ENCODE data around the gene RAB1B. TPM values are rescaled to one million over a fixed set of nuclear protein-coding genes. Genes with fewer than 3 reads are reported as not detected.

The RAB1B gene
- total RNA-seq, 1 donor from 2014 or later = 138 TPM

DNA sequence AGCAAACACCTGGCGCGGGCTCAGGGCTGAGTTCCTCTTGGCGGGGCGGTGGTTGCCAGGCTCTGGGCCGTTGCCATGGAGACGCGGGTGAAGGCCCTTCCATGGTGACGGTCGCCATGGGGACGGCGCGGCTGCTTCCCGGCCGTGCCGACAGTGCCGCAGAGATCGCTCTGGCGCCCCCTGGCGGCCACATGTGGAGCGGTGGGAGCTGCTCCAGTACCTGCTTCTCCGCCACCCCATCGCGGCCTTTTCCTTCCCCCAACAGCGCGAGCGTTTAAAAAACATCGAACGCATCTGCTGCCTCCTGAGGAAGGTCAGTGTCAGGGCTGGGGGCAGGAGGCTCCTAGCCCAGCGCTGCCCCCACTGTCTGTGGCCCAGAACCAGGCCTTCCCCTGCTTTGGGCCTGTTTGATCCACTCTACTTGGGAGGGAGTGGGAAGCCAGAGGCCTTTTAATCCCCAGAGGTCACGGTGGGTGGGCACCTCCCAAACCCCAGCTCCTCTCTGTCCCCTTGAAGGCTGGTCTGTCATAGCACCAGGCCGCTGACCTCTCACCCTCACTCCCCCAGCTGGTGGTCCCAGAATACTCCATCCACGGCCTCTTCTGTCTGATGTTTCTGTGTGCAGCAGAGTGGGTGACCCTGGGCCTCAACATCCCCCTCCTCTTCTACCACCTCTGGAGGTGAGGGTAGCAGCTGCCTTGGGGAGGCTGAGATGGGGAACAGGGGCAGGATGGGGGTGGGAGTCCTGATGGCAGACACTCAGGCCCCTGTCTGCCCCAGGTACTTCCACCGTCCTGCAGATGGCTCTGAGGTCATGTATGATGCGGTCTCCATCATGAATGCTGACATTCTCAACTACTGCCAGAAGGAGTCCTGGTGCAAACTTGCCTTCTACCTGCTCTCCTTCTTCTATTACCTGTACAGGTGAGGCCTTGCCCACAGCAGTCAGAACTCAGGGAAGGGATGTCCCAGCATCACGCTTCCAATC is 14.3 kb downstream of the RAB1B start:
- ATAC-seq (peak; percentile 91 to 93), DNase-seq (peak; percentile 99)
- Histone ChIP-seq H3K4me3 (no peak overlapping the region), H3K9me3 (no peaks in the 10 kb centered on the region), H3K36me3 (peaks cover 21% of the 10 kb centered on the region), H3K27me3 (ENCODE audit: low read depth) (no peaks in the 10 kb centered on the region), H3K4me1 (peaks cover 24% of the 10 kb centered on the region), H3K27ac (no peak overlapping the region)
- TF ChIP-seq, protein P1, sequence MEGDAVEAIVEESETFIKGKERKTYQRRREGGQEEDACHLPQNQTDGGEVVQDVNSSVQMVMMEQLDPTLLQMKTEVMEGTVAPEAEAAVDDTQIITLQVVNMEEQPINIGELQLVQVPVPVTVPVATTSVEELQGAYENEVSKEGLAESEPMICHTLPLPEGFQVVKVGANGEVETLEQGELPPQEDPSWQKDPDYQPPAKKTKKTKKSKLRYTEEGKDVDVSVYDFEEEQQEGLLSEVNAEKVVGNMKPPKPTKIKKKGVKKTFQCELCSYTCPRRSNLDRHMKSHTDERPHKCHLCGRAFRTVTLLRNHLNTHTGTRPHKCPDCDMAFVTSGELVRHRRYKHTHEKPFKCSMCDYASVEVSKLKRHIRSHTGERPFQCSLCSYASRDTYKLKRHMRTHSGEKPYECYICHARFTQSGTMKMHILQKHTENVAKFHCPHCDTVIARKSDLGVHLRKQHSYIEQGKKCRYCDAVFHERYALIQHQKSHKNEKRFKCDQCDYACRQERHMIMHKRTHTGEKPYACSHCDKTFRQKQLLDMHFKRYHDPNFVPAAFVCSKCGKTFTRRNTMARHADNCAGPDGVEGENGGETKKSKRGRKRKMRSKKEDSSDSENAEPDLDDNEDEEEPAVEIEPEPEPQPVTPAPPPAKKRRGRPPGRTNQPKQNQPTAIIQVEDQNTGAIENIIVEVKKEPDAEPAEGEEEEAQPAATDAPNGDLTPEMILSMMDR (IDR thresholded peaks at IDR 0.05) = peak; percentile 99
- intact Hi-C loops (cut with DNase I) = no loop called here

DNA sequence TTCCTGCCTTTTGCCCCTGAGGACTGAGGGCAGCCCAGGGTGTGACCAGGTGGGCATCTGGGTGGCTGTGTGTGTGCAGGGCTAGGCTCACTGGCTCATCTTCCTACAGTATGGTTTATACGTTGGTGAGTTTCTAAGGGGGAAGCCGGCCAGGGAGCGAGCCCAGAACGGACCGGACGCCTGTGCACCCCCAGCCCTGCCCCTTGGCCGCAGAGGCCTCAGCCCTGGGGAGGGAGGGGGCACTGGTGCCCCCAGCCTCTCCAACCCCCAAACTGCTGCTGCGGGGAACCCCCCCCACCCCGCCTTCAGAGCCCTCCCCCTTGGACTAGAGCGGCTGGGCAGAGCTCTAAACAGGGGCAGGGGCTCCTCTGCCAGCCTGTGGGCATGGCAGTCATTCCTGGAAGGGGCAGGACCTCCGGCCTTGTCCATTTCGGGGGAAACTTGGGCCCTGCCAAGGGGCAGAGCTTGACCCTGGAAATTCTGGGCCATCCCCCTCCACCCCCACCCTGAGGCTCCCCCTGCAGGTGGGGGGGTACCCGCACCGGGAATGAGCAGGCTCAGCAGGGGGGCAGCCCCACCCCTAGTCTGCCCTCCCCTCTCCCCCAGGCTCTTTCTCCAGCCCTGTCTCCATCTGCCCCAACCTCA is 15.1 kb downstream of the RAB1B start:
- Histone ChIP-seq H3K36me3 (peaks cover 21% of the 10 kb centered on the region), H3K4me3 (no peak overlapping the region), H3K27ac (no peak overlapping the region), H3K9me3 (no peaks in the 10 kb centered on the region), H3K27me3 (ENCODE audit: low read depth) (no peaks in the 10 kb centered on the region), H3K4me1 (peaks cover 27% of the 10 kb centered on the region)
- TF ChIP-seq, protein P1 (IDR thresholded peaks at IDR 0.05) = no peak
- no peak for DNase-seq
- ATAC-seq = no peak
- intact Hi-C loops (cut with DNase I) = no loop called here

DNA sequence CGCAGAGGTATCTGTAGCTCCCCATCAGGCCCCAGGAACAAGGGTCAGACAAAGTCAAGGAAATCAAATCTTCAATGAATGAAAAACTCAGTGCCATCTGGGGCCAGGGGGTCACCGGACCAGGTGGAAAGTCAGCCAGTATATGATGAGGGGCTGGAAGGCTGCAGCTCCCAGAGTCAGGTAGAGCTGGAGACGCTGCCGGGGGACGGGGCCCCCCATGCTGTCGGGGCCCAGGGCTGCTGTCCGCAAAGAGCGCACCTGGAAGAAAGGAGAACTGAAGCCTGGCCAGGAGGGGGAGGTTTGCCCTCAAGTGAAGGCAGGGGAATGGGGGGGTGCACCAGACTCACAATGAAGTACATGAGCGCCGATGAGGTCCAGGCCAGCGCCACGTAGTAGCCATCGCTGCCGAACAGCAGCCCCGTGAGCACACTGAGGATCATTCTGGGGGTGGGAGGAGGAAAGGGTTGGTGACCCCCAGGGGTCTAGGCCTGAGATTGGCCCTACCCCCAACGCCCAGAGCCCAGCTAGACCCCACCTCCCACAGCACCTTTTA is 16.2 kb downstream of the RAB1B start:
- Histone ChIP-seq H3K4me1 (peaks cover 29% of the 10 kb centered on the region), H3K9me3 (no peaks in the 10 kb centered on the region), H3K36me3 (peaks cover 21% of the 10 kb centered on the region), H3K4me3 (no peak overlapping the region), H3K27me3 (ENCODE audit: low read depth) (no peaks in the 10 kb centered on the region), H3K27ac (no peak overlapping the region)
- ATAC-seq (no peak), DNase-seq (no peak)
- TF ChIP-seq, protein P1 (IDR thresholded peaks at IDR 0.05) = no peak
- intact Hi-C loops (cut with DNase I) = no loop called here

DNA sequence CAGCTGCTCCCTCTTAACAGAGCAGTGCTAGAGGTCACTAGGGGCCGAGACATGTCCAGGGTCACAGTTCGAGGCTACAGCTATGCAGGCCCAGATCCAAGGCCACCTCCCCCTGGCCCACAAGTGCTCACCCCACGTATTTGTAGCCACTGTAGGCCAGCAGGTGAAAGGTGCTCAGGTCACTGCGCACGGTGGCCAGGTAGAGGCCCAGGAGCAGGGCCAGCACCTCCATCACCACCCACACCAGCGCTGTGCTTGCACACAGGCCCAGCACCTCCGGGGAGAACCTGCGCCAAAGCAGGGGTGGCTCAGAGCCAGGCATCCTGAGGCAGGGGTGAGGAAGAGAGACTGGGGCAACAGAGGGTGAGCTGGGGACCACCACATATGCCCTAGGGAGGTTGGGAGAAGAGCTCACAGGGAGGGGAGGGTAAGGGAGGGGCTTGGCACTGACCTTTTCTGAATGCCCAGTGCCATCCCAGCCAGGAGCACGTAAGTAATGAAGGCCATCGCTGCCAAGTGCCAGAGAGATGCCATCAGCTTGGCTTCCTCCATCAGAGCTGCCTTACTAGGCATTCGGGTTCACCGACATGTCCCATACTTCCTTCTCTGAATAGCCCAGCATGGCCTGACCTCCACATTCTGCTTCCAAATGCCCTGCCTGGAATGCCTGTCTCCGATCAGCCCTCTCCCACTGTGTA is 17.0 kb downstream of the RAB1B start:
- Histone ChIP-seq H3K4me3 (no peak overlapping the region), H3K27me3 (ENCODE audit: low read depth) (no peaks in the 10 kb centered on the region), H3K36me3 (peaks cover 21% of the 10 kb centered on the region), H3K9me3 (no peaks in the 10 kb centered on the region), H3K4me1 (peaks cover 36% of the 10 kb centered on the region), H3K27ac (no peak overlapping the region)
- TF ChIP-seq, protein P1 (IDR thresholded peaks at IDR 0.05) = no peak
- ATAC-seq (no peak), DNase-seq (no peak)
- intact Hi-C loops (cut with DNase I) = no loop called here

DNA sequence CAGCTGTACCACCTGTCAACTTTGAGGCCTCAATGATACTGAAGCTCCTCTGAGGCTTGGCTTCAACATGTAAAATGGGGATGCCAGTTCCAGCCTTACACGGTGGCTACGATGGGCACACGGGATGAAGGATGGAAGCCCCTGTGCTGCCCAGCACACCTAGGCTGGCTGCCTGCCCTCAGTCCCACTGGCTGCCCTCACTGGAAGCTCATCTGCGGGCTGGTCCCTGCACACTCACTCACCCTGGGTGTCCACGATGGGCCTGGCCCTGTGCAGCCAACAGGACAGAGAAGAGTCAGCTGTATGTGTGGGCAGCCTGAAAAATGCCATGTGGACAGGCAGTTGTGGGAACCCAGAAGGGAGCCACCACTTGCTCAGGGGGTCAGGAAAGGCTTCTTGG is 18.3 kb downstream of the RAB1B start:
- no peak for ATAC-seq
- Histone ChIP-seq H3K4me3 (no peak overlapping the region), H3K9me3 (no peaks in the 10 kb centered on the region), H3K4me1 (peaks cover 36% of the 10 kb centered on the region), H3K27ac (no peak overlapping the region), H3K36me3 (peaks cover 21% of the 10 kb centered on the region), H3K27me3 (ENCODE audit: low read depth) (peaks cover 6% of the 10 kb centered on the region)
- TF ChIP-seq, protein P1 (IDR thresholded peaks at IDR 0.05) = no peak
- intact Hi-C loops (cut with DNase I) = no loop called here
- no peak for DNase-seq
